Subcutaneous adipose tissue (tissue), 4 donors: Measurements from ENCODE around the gene SYT17. TPM values are rescaled to one million over a fixed set of nuclear protein-coding genes. Genes with fewer than 3 reads are reported as not detected.

ENCODE experiments used
- CTCF ChIP-seq: fragments of 450-650 bp; IDR thresholded peaks from one replicate; pipeline ENCODE4 v1.5.1; 2016; ENCODE audit warnings: low read depth, mild to moderate bottlenecking, control low read depth, antibody characterized with exemption, moderate library complexity
- total RNA-seq, 4 donors: library from RNA; depleted of rRNA; stranded (reverse); fragments of >200 nt; gene quantifications; one replicate each; pipeline ENCODE4 v1.1.0, GENCODE V29; 2016

The SYT17 gene
- total RNA-seq, 4 donors from 2014 or later = 1.3 to 9.2 (median 6.1) TPM

DNA sequence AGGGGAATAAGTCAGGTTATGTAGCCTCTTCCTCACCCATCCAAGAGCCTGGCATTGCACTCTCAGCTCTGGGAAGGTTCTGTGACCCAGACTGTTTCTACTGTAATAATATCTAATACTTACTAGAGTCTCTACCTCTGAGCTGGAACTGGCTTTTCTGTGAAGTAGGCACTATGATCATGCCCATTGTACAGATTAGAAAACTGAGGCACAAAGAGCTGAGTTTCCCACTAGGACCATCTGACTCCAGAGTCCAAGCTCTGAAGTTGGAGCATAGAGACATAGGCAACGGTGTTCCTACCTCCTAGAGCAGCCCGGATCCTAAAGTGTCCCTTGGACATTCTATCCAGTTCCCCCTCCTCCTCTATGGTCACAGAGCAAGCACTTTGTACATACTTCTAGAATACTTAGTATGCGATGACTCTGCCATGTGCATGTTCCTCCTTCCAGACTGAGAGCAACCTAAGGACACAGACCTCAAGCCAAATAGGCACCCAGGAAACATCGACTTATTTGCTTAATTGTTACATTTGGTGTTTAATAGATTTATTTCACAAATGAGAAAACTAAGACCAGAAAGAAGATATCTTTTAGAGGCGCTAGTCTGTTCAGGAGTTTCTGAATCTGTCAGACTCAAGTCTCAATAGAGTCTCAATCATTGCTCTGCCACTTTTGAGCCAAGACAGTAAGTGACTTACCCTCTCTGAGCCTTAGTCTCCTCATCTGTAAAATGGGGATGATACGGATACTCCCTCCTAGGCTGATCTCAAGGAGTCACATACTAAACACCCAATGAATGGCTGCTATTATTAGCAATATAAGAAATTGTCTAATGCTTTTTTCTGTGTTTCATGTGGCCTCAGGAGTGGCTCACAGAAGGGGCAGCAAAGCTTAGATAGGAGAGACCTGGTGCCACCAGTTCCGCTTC, 121.1 kb downstream of the SYT17 start:
- TF ChIP-seq CTCF = no peak

DNA sequence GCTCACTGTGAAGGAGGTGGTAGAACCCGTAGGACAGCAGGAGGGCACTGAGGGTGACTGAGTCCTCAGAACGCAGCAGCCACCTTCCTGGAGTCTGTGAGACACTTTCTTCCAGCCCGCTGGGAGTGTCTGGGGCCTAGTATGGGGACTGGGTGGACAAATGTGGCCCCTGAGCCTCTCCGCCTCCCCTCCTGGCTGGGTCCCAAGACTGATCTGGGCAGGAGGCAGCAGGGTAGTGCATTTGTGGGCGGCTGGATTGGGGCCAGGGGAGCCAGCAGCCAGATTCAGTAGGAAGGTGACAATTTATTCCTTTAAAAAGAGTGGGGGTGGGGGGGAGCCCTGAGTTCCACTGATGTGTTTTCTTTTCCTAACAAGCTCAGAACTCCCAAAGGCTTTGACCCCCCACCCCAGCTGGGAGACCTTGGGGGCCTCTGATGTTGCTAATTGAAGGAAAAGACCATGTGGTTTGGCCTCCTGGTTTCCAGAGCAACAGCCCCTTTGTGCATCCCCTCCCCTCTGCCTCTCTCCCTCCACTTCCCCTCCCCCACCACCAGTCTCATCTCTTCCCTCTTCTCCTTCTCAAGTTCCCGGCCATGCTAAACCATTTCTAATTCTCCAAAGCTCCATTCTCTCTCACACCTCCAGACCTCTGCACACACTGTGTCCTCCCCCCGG, 121.9 kb downstream of the SYT17 start:
- no peak for TF ChIP-seq CTCF

DNA sequence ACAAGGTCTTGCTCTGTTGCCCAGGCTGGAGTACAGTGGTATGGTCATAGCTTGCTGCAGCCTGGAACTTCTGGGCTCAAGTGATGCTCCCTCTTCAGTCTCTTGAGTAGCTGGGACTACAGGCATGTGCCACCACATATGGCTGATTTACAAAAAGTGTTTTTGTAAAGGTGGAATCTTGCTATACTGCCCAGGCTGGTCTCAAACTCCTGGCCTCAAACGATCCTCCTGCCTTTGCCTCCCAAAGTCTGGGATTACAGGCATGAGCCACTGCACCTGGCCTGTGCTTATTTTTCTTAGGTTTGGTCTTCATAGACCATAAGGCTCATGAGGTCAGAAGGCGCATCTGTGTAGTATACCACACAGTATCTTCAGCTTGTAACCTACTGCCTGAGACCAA, 122.8 kb downstream of the SYT17 start:
- no peak for TF ChIP-seq CTCF

DNA sequence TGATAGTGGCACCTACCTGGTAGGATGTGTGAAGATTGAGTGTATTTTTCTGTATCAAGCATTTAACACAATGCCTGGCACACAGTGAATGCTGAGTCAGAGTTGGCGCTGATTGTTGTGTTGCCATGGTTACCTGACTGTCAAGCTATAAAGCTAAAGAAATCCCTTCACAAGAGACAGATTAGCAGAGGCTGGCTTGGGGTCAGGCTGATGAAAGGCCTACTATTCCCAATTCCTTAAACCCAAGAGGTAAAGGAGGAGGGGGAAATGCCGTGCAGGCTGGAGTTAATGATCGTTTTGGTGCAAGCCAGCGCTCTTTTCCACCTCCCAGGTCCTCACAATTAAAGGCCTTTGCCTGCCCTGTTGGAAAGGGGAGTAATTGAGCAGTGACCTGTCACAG, 123.4 kb downstream of the SYT17 start:
- no peak for TF ChIP-seq CTCF

DNA sequence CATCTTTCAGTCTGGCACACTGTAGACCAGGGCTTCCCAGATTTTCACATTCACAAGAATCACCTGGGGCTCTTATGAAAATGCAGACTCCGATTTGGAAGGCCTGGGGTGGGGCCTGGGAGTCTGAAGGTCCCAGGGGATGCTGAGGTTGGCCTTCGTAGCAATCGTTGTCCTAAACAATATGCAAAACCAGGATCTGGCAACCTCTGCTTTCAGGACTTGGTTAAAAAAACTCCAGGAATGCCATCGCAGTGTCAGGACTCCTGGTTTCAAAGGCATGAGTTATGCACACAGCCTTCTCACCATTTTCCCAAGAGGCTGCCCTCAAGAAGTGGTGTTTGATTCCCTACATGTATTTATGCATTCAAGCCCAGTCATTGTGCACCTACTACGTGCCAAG, 124.1 kb downstream of the SYT17 start:
- TF ChIP-seq CTCF = no peak

DNA sequence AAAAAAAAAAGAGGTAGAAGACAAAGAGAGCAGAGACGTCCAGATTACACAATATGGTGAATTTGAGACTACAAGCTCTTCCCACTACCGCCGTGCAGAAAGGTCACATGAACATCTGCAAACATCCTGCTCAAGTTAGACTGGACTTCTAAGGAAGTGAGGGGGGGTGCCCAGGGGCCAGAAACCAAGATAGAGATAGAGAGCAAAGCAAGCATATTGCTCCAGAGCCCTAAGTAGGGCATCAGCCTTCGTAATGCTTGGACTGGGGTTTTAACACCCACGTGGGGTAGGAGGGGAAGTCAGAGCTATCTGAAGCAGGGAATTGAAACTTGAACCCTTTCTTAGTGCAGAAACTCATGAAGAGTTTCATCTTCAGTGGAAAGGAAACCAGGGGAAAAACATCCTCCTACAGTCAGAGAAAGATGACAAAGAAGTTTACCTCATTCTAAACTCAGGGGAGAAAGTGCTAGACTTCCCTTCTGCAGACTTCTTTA, 126.2 kb downstream of the SYT17 start:
- TF ChIP-seq CTCF = no peak

DNA sequence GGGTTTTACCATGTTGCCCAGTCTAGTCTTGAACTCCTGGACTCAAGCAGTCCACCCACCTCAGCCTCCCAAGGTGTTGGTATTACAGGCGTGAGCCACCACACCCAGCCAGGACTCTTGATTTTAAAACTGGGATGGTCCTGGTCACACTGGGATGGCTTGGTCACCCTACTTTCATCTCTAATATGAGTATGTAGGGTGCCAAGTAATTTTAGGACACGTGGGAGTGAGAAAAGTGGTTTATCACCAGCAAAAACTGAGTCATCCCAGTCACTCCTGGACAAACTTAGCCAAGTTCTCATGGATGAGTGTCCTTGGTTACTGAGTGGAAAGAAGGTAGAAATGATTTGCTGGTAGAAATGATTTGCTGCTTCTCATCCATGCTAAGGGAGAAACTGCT, 127.4 kb downstream of the SYT17 start:
- no peak for TF ChIP-seq CTCF
